ENCODE data around the gene MGAT3.

GRCh38 chr22:39473851-39474250 is 17.0 kb downstream of the MGAT3 start:
- TF ChIP-seq FOXP2 (optimal IDR thresholded peaks at IDR 0.05; ENCODE audit: control extremely low read depth, extremely low read length, insufficient read depth) (no peak), POLR2AphosphoS5 (IDR thresholded peaks at IDR 0.05; ENCODE audit: borderline replicate concordance, low read depth, low read length) (no peak)

All from SK-N-MC (cell line).